AG09309 (cell line): Measurements from ENCODE around the gene GPS1.
"Not testable (repeated sequence)": the region's sequence is repeated elsewhere in the genome, so short reads cannot be mapped to it uniquely, and the experiment has no call there.

Experiments
- DNase-seq: peaks from one replicate; pipeline ENCODE4 v3.0.0-alpha.2; 2010; ENCODE audit warnings: low read depth
- H3K4me3 ChIP-seq: 2 replicates; pipeline ENCODE4 v1.5.1; 2011; ENCODE audit warnings: mild to moderate bottlenecking, low read depth, low read length, moderate library complexity; ENCODE audit not compliant: control insufficient read depth
- CTCF ChIP-seq: IDR thresholded peaks from 2 replicates; pipeline ENCODE4 v1.5.1; 2011; ENCODE audit warnings: mild to moderate bottlenecking, low read depth, low read length, inconsistent platforms; ENCODE audit not compliant: insufficient read depth, control insufficient read depth; ENCODE audit errors: missing control alignments

The GPS1 gene

GRCh38 chr17:82034371-82035011 lies 17.2 kb upstream of the GPS1 start:
- TF ChIP-seq CTCF, result no peak
- DNase-seq, result no peak
- no peak overlapping the region for H3K4me3 ChIP-seq

GRCh38 chr17:82035488-82035887 lies 16.2 kb upstream of the GPS1 start:
- no peak for TF ChIP-seq CTCF
- no peak for DNase-seq
- no peak overlapping the region for H3K4me3 ChIP-seq

GRCh38 chr17:82035956-82036633 lies 15.6 kb upstream of the GPS1 start:
- TF ChIP-seq CTCF, result no peak
- peak overlapping the region; percentile 77 for H3K4me3 ChIP-seq
- DNase-seq, result no peak

- no peak for TF ChIP-seq CTCF
- no peak for DNase-seq
- peak overlapping the region; percentile 77 for H3K4me3 ChIP-seq
Observed at GRCh38 chr17:82036634-82037091, 15.0 kb upstream of the GPS1 start.

GRCh38 chr17:82037092-82037888 lies 14.4 kb upstream of the GPS1 start, which contains the start of gene DCXR:
TSS of gene DCXR (minus strand) at chr17:82037697. CDS start at chr17:82037682, 15 bp downstream.
- DNase-seq, result peak; percentile 48
- peak; percentile 62 for TF ChIP-seq CTCF
- H3K4me3 ChIP-seq, result peak within 1 kb of the TSS; percentile 77

- no peak for TF ChIP-seq CTCF
- DNase-seq, result no peak
- H3K4me3 ChIP-seq, result peak overlapping the region; percentile 77
Observed at GRCh38 chr17:82037889-82038195, 13.9 kb upstream of the GPS1 start.

GRCh38 chr17:82038796-82039409 lies 12.8 kb upstream of the GPS1 start:
- DNase-seq, H3K4me3 ChIP-seq: not testable (repeated sequence)
